Nephron progenitor cell (in vitro differentiated cells): Measurements from ENCODE around the gene TSC22D3.

Source experiments
- DNase-seq: peaks from one replicate; pipeline ENCODE4 v3.0.0; 2021
- H3K27ac Mint-ChIP-seq: 2 replicates; pipeline ENCODE4 v1.8.0; 2021; ENCODE audit warnings: mild to moderate bottlenecking, moderate library complexity, mixed read lengths
- H3K27me3 Mint-ChIP-seq: 2 replicates; pipeline ENCODE4 v1.8.0; 2021; ENCODE audit warnings: mild to moderate bottlenecking, low read depth, mixed read lengths; ENCODE audit not compliant: poor library complexity
- H3K36me3 Mint-ChIP-seq: 2 replicates; pipeline ENCODE4 v1.8.0; 2021; ENCODE audit warnings: low read depth, mixed read lengths
- H3K4me1 Mint-ChIP-seq: 2 replicates; pipeline ENCODE4 v1.8.0; 2021; ENCODE audit warnings: mixed read lengths
- H3K4me3 Mint-ChIP-seq: 2 replicates; pipeline ENCODE4 v1.8.0; 2021; ENCODE audit warnings: mild to moderate bottlenecking, moderate library complexity, mixed read lengths
- H3K9me3 Mint-ChIP-seq: 2 replicates; pipeline ENCODE4 v1.8.0; 2021; ENCODE audit warnings: mild to moderate bottlenecking, moderate library complexity, mixed read lengths
- TF ChIP-seq, protein P1 (sequence below): fragments of 200-600 bp; sonication (generic); IDR thresholded peaks from 2 replicates; pipeline ENCODE4 v1.5.0; 2021; ENCODE audit warnings: antibody characterized with exemption

TSC22D3 gene

DNA sequence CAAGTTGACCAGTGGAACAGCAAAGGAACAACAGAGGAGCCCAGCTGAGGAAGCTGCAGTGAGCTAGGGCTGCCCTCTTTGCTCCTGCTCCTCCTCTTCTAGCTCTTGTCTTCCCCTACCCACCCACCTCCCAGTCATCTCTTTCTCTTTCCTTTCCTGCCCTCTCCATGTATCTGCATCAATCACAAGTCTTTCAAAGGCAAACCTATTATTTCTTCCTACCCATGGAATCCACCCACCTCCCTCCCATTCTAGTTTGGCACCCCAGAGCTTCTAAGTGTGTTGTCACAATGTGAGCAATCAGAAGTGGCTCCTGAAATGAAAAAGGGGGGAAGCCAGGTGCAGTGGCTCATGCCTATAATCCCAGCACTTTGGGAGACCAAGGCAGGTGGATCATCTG lies 69.3 kb downstream of the TSC22D3 start:
- Mint-ChIP-seq H3K4me3 (no peak overlapping the region), H3K36me3 (no peaks in the 10 kb centered on the region), H3K9me3 (peaks cover 50% of the 10 kb centered on the region), H3K27ac (no peak overlapping the region), H3K4me1 (peaks cover 49% of the 10 kb centered on the region), H3K27me3 (peaks cover 7% of the 10 kb centered on the region)
- no peak for DNase-seq
- TF ChIP-seq, protein P1, sequence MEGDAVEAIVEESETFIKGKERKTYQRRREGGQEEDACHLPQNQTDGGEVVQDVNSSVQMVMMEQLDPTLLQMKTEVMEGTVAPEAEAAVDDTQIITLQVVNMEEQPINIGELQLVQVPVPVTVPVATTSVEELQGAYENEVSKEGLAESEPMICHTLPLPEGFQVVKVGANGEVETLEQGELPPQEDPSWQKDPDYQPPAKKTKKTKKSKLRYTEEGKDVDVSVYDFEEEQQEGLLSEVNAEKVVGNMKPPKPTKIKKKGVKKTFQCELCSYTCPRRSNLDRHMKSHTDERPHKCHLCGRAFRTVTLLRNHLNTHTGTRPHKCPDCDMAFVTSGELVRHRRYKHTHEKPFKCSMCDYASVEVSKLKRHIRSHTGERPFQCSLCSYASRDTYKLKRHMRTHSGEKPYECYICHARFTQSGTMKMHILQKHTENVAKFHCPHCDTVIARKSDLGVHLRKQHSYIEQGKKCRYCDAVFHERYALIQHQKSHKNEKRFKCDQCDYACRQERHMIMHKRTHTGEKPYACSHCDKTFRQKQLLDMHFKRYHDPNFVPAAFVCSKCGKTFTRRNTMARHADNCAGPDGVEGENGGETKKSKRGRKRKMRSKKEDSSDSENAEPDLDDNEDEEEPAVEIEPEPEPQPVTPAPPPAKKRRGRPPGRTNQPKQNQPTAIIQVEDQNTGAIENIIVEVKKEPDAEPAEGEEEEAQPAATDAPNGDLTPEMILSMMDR: no peak

DNA sequence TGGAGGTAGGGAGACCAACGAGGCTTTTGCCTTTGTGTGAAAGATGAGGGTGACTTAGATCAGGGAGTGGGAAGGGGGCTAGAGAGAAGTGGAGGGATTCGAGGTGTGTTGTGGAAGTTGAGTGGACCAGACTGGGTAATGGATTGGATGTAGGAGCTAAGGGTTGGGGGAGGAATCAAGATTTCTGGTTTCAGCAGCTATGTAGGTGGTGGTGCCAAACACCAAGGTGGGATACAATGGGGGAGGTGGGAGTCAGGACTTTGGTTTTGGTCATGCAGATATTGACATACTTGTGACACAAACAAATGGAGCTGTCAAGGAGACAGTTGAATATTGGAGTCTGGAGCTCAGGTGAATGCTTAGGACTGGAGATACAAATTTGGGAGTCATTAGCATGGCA lies 71.0 kb downstream of the TSC22D3 start:
- no peak for DNase-seq
- peak overlapping the region; percentile 87 for H3K27ac Mint-ChIP-seq
- peaks cover 46% of the 10 kb centered on the region for H3K9me3 Mint-ChIP-seq
- H3K36me3 Mint-ChIP-seq: no peaks in the 10 kb centered on the region
- peaks cover 54% of the 10 kb centered on the region for H3K4me1 Mint-ChIP-seq
- peaks cover 7% of the 10 kb centered on the region for H3K27me3 Mint-ChIP-seq
- no peak overlapping the region for H3K4me3 Mint-ChIP-seq
- TF ChIP-seq, protein P1: no peak

DNA sequence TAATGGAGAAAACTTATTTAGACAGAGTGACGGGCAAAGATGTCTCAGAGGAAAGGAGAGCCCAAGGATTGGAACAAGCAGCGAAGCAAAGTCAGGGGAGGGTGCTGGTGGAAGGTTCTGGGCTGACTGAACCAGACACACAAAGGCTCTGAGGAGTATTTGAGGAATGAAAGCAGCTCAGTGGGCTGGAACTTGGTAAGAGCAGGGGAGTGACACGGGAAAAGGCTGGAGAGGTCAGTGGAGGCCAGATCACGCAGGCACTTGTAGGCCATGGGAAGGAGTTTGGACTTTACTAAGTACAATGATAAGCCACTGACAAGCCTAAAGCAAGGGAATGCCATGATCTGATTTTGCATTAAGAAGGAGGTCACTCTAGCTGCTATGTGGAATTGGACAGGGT lies 71.4 kb downstream of the TSC22D3 start:
- Mint-ChIP-seq H3K27me3 (peaks cover 4% of the 10 kb centered on the region), H3K36me3 (no peaks in the 10 kb centered on the region)

DNA sequence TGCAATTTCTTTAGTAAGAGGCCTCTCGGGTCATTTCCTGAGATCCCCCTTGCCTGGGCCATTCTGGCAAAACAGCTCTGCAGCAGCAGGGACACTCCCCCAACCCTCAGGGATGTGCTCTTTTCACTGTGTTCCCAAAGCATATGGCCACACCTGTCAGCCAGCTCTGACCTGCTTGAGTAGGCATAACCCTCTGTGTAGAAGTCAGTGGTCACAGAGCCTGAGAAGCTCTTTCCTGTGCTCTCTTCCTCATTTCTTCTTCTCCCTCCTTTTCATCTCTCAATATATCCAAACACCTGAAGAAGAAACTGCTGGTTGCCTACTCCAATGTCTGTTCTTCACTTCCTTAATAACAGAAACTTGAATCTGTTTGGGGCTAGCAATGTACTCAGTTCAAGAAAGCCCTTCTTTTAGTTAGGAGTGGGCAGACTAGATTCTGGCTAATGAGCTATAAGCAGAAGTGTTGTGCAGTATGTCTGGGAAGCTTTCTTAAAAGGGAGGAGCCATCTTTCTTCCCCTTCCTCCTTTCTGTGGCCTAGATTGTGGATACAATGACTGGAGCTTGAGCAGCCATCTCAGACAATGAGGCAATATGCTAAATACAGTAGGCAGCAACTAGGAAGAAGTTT lies 74.0 kb downstream of the TSC22D3 start:
- peak overlapping the region; percentile 85 for H3K27ac Mint-ChIP-seq

More for the DNA sequence above, 71.4 kb downstream of the TSC22D3 start:
- Mint-ChIP-seq H3K27ac (peak overlapping the region; percentile 87), H3K4me1 (peaks cover 54% of the 10 kb centered on the region), H3K4me3 (no peak overlapping the region), H3K9me3 (peaks cover 46% of the 10 kb centered on the region)
- DNase-seq: no peak
- TF ChIP-seq, protein P1: no peak

DNA sequence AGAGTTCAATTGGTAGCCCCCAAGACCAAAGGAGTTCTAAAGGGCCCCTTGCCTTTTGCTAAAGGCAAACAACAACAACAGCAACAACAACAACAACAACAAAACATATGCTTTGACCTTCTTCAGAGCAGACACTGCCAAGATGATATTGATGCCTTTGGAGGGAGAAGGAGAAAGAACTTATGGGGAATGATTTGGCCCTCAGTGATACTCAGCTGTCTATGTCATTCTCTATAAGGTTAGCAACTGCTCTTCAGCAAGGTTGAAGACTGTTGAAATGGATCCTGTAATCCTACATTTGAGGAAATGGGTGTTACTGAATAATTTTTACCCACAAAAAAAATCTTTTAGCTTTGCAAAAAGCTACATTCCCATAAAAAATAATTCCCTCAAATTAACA lies 74.8 kb downstream of the TSC22D3 start:
- no peak for DNase-seq
- Mint-ChIP-seq H3K27me3 (peaks cover 2% of the 10 kb centered on the region), H3K36me3 (no peaks in the 10 kb centered on the region), H3K4me1 (peaks cover 44% of the 10 kb centered on the region), H3K9me3 (peaks cover 50% of the 10 kb centered on the region), H3K27ac (no peak overlapping the region), H3K4me3 (no peak overlapping the region)
- TF ChIP-seq, protein P1: no peak

More for the DNA sequence above, 74.0 kb downstream of the TSC22D3 start:
- H3K27me3 Mint-ChIP-seq: peaks cover 2% of the 10 kb centered on the region
- no peak for DNase-seq
- H3K36me3 Mint-ChIP-seq: no peaks in the 10 kb centered on the region
- H3K4me3 Mint-ChIP-seq: no peak overlapping the region
- peaks cover 49% of the 10 kb centered on the region for H3K4me1 Mint-ChIP-seq
- TF ChIP-seq, protein P1: no peak
- H3K9me3 Mint-ChIP-seq: peaks cover 46% of the 10 kb centered on the region

- no peak overlapping the region for H3K27ac Mint-ChIP-seq
- no peak overlapping the region for H3K4me3 Mint-ChIP-seq
These were observed 75.2 kb downstream of the TSC22D3 start for GRCh38 chrX:107700317-107700774.

More at GRCh38 chrX:107700317-107700774, 75.2 kb downstream of the TSC22D3 start:
- no peak for DNase-seq
- TF ChIP-seq, protein P1: no peak
- peaks cover 44% of the 10 kb centered on the region for H3K4me1 Mint-ChIP-seq
- peaks cover 2% of the 10 kb centered on the region for H3K27me3 Mint-ChIP-seq
- no peaks in the 10 kb centered on the region for H3K36me3 Mint-ChIP-seq
- peaks cover 55% of the 10 kb centered on the region for H3K9me3 Mint-ChIP-seq
